ENCODE measurements around the gene MAX.

The MAX gene

GRCh38 chr14:65065719-65066118, 36.6 kb downstream of the MAX start:
- Histone ChIP-seq H3K27ac (ENCODE audit: low read length) (no peak overlapping the region), H4K20me1 (ENCODE audit: insufficient read depth, low read length) (no peaks in the 10 kb centered on the region), H3K27me3 (replicated peaks; ENCODE audit: insufficient read depth, low read length) (no peaks in the 10 kb centered on the region), H3K4me2 (ENCODE audit: low read depth, low read length) (no peak overlapping the region), H3K4me3 (ENCODE audit: low read length) (no peak overlapping the region), H3K79me2 (ENCODE audit: low read length) (no peaks in the 10 kb centered on the region), H2AFZ (ENCODE audit: low read length) (no peak overlapping the region), H3K36me3 (replicated peaks; ENCODE audit: insufficient read depth, low read length) (no peaks in the 10 kb centered on the region), H3K4me1 (ENCODE audit: low read length) (peaks cover 4% of the 10 kb centered on the region; the same call in 1 of the 2 replicates), H3F3A (ENCODE audit: insufficient read depth, low read length) (peaks cover 3% of the 10 kb centered on the region), H3K9ac (ENCODE audit: low read length) (no peak overlapping the region), H3K9me2 (replicated peaks; ENCODE audit: insufficient read depth, low read length) (no peaks in the 10 kb centered on the region), H3K9me3 (replicated peaks; ENCODE audit: insufficient read depth, low read length) (no peaks in the 10 kb centered on the region)
- TF ChIP-seq CTCF (IDR thresholded peaks at IDR 0.05; ENCODE audit: low read length) (no peak), EZH2 (optimal IDR thresholded peaks at IDR 0.05; ENCODE audit: low read depth, low read length) (no peak), EZH2phosphoT487 (IDR thresholded peaks at IDR 0.05; ENCODE audit: low read length) (no peak)
- no peak for DNase-seq

GRCh38 chr14:65062096-65063075, 39.9 kb downstream of the MAX start:
- Histone ChIP-seq H3K9me3 (replicated peaks; ENCODE audit: insufficient read depth, low read length) (no peaks in the 10 kb centered on the region), H3K9me2 (replicated peaks; ENCODE audit: insufficient read depth, low read length) (no peaks in the 10 kb centered on the region), H3K4me1 (ENCODE audit: low read length) (no peaks in the 10 kb centered on the region), H3K36me3 (replicated peaks; ENCODE audit: insufficient read depth, low read length) (no peaks in the 10 kb centered on the region), H3F3A (ENCODE audit: insufficient read depth, low read length) (no peaks in the 10 kb centered on the region), H3K4me2 (ENCODE audit: low read depth, low read length) (no peak overlapping the region), H3K27me3 (replicated peaks; ENCODE audit: insufficient read depth, low read length) (no peaks in the 10 kb centered on the region), H4K20me1 (ENCODE audit: insufficient read depth, low read length) (no peaks in the 10 kb centered on the region), H3K9ac (ENCODE audit: low read length) (no peak overlapping the region), H3K27ac (ENCODE audit: low read length) (no peak overlapping the region), H3K79me2 (ENCODE audit: low read length) (no peaks in the 10 kb centered on the region), H2AFZ (ENCODE audit: low read length) (no peak overlapping the region), H3K4me3 (ENCODE audit: low read length) (no peak overlapping the region)
- no peak for TF ChIP-seq EZH2 (optimal IDR thresholded peaks at IDR 0.05; ENCODE audit: low read depth, low read length)
- TF ChIP-seq EZH2phosphoT487 (IDR thresholded peaks at IDR 0.05; ENCODE audit: low read length), result no peak
- TF ChIP-seq CTCF (IDR thresholded peaks at IDR 0.05; ENCODE audit: low read length), result no peak
- no peak for DNase-seq

- no peak for DNase-seq
- no peaks in the 10 kb centered on the region for H4K20me1 ChIP-seq (ENCODE audit: insufficient read depth, low read length)
- H3K9me3 ChIP-seq (replicated peaks; ENCODE audit: insufficient read depth, low read length), result no peaks in the 10 kb centered on the region
Measured at GRCh38 chr14:65057695-65058094, 44.6 kb downstream of the MAX start.

More at GRCh38 chr14:65057695-65058094, 44.6 kb downstream of the MAX start:
- TF ChIP-seq EZH2phosphoT487 (IDR thresholded peaks at IDR 0.05; ENCODE audit: low read length) (no peak), EZH2 (optimal IDR thresholded peaks at IDR 0.05; ENCODE audit: low read depth, low read length) (no peak), CTCF (IDR thresholded peaks at IDR 0.05; ENCODE audit: low read length) (no peak)
- Histone ChIP-seq H2AFZ (ENCODE audit: low read length) (no peak overlapping the region), H3K36me3 (replicated peaks; ENCODE audit: insufficient read depth, low read length) (no peaks in the 10 kb centered on the region), H3K4me1 (ENCODE audit: low read length) (no peaks in the 10 kb centered on the region), H3K4me3 (ENCODE audit: low read length) (no peak overlapping the region), H3K79me2 (ENCODE audit: low read length) (no peaks in the 10 kb centered on the region), H3K9ac (ENCODE audit: low read length) (no peak overlapping the region), H3F3A (ENCODE audit: insufficient read depth, low read length) (no peaks in the 10 kb centered on the region), H3K27ac (ENCODE audit: low read length) (no peak overlapping the region), H3K4me2 (ENCODE audit: low read depth, low read length) (no peak overlapping the region), H3K27me3 (replicated peaks; ENCODE audit: insufficient read depth, low read length) (no peaks in the 10 kb centered on the region), H3K9me2 (replicated peaks; ENCODE audit: insufficient read depth, low read length) (no peaks in the 10 kb centered on the region)

Data from MM.1S (cell line).